NCI-H2171 (cell line): ENCODE measurements around the gene CAMTA1.

Experiments used
- DNase-seq: peaks from one replicate; lab custom pipeline; 2025; lab: John Stamatoyannopoulos, UW

The CAMTA1 gene

DNA sequence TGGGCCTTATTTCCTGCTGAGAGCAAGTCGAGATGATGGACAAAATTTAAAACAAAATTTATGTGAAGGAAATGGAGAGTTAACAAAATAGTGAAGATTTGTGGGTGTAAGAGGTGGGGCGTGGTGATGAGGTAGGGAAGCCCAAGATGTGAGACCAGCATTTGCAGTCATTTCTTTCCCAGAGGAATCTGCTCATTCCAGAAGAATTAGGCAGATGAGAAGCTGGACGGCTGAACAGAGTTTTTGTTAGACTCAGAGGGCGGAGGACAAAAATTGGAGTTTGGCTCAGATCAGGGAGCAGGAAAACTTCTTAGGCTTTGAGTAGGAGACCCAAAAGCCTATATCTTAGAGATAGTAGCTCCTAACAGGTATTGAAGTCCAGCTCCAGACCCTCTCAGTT lies 65.3 kb downstream of the CAMTA1 start:
- no peak for DNase-seq

DNA sequence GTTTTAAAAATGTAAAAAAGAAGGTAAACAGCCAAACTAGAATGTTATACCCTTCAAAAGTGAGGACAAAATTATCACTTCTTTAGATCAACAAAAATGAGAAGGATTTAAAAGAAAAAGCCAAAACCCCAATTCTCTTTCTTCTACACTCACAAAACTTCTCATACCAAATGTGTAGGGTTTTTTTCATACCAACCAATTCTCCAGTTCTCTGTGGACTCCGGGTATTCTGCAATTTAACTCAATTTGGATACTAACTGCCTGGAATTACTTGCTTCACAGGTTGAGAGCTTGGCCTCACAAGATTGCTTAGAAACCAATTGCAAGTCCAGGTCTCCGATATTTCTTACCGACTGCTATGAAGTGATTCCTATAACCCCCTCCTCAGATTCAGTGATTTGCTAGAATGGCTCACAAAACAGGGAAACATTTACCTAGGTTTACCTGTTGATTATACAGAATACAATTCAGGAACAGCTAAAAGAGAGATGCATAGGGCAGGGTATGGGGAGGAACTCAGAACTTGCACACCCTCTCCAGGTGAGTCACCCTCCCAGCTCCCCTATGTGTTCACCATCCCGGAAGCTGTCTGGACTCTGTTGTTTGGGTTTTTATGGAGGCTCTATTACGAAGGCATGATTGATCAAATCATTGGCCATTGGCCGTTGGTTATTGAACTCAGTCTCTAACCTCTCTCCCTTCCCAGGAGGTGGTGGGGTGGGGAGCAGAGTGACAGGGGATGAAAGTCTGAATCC lies 67.1 kb downstream of the CAMTA1 start:
- no peak for DNase-seq

- no peak for DNase-seq
Observed at GRCh38 chr1:6854166-6854565, 68.9 kb downstream of the CAMTA1 start.

GRCh38 chr1:6857831-6858230 lies 72.6 kb downstream of the CAMTA1 start:
- DNase-seq = no peak

- DNase-seq = no peak
Observed at GRCh38 chr1:6858596-6858995, 73.3 kb downstream of the CAMTA1 start.

DNA sequence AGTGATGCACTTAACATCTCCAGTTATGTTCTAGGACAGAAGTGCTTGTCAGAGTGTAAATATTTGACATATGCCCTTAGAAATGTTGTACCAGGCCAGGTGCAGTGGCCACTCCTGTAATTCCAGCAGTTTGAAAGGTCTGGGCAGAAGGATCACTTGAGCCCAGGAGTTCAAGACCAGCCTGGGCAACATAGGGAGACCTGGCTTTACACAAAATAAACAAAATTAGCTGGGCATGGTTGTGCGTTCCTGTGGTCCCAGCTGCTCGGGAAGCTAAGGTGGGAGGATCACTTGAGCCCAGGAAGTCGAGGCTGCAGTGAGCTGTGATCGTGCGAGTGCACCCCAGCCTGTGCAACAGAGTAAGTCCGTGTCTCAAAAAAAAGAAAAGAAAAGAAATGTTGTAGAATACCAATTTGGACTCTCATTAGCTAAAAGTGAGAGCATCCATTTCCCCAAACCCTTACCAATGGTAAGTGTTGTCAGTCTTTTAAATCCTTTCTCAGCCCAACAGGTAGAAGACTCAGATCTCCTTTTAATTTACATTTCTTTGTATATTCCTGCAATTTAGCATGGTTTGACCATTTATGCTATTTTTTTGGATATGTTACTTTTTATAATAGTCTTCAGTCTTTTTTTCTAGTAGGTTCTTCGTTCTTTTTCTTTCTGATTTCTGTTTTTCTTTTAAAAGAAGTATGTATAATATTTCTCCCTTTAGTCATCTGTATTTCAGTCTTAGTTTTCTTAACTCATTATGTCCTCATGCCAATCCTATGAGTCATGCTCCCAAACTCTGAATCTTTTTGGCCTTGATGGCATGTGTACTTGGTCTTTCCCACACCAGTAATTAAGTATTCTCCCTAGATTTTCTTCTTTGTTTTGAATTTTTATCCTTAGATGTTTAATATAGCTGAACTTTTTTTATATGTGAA lies 74.4 kb downstream of the CAMTA1 start:
- DNase-seq = no peak

DNA sequence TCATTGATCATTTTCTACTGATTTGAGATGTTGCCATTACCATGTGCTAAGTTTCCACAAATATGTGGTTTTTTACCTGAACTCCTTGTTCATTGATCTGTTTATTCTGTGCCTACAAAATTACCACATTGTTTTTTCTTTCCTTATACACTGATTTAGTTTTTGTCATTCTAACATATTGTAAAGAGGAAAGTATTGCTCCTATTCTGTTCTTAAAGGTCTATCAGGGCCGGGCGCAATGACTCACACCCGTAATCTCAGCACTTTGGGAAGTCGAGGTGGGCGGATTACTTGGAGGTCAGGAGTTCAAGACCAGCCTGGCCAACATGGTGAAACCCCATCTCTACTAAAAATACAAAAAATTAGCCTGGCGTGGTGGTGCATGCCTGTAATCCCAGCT lies 75.1 kb downstream of the CAMTA1 start:
- no peak for DNase-seq

DNA sequence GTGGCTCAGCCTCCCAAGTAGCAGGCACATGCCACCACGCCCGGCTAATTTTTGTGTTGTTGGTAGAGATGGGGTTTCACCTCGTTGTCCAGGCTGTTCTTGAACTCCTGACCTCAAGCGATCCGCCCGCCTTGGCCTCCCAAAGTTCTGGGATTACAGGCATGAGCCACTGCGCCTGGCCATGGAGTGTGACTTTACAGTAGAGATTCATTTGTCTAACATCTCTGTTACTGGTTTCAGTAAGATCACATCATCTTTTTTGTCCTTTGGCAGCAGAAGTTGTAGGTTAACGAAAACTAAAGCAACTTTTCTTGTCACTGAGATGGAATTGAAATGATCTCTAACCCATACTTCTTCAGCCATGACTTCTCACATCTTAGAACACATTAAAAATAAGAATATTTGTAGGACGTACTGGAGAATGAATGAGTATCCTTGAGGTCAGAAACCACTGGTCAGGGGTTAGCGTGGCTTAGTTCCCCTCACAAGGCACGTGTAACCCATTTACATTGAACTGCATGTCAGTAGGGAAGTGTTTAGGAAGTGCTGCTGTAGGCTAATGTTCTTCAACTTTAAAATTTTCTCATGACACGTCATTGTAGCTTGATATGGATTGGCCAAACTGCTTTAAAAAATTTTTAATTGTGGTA lies 75.9 kb downstream of the CAMTA1 start:
- no peak for DNase-seq

GRCh38 chr1:6862906-6863305 lies 77.7 kb downstream of the CAMTA1 start:
- DNase-seq = no peak

GRCh38 chr1:6864166-6864565 lies 78.9 kb downstream of the CAMTA1 start:
- no peak for DNase-seq

DNA sequence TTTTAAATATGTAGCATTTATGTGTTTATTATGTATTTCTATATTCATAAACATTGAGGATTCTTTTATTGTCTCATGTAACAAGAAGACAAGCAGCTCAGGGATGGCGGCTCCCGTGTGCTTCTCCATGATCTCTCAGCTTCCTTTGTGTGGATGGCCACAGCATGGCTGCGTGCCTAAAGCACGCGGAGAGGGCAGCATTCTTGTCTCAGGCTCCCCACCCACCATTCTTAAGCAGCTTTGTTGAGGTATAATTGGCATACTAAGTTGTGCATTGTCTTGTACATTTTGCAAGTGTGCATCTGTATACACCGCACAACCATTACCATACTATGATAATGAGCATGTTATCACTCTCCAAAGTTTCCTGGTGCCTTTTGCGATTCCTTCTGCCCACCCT lies 81.6 kb downstream of the CAMTA1 start:
- no peak for DNase-seq

DNA sequence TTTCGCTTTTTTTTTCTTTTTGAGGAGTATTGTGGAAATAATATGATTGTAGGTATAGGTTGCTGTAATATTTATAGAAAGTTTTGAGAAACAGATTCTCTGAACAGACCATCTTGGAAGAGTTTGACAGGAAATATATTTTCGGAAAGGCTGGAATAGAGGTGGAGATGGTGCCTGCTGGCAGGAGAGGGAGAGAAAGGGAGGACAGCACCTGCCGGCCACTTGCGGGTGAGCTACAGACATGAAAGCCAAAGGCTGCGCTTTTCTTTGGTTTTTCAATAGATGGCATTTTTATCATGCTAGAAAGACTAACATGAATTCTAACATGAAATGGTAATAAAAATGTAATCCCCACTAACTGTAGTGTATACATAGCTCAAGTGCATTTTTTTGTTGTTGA lies 82.1 kb downstream of the CAMTA1 start:
- no peak for DNase-seq

GRCh38 chr1:6867729-6868659 lies 82.7 kb downstream of the CAMTA1 start:
- no peak for DNase-seq

DNA sequence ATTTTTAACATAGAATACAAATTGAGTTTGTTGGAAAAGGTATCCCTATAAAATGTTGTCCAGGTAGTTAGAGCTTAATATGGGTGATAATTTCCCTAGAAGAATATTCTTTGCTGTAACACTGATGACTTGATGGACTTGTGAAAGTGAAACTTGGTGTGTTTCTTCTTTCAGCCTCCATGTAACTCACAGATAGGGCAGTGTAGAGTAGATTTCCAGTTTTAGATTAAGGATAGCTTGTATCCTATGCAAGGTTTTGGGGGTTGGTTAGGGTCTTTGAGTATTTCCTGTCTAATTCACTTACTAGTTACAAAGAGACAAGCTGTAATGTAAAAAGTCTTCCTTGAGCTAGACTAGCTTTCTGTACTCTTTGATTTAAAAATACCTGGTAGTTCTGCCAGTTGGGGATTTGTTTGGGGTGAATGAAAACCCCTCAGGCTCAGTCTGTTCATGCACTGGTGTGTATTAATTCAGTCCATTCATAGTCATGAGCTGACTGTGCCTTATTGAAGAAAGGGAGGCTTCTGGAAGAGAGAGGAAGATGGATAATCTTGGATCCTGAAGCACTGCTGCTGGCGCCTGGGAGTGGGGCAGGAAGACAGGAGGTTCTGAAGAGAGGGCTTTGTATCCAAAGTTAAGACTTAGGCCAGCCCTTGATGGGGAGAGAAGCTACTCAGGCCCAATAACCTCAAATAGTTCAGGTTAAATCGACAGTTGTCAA lies 83.6 kb downstream of the CAMTA1 start:
- no peak for DNase-seq

GRCh38 chr1:6869545-6869944 lies 84.3 kb downstream of the CAMTA1 start:
- no peak for DNase-seq

- no peak for DNase-seq
Observed at GRCh38 chr1:6870086-6870485, 84.8 kb downstream of the CAMTA1 start.

GRCh38 chr1:6870571-6870970 lies 85.3 kb downstream of the CAMTA1 start:
- no peak for DNase-seq

- no peak for DNase-seq
Observed at GRCh38 chr1:6871300-6871972, 86.2 kb downstream of the CAMTA1 start.

DNA sequence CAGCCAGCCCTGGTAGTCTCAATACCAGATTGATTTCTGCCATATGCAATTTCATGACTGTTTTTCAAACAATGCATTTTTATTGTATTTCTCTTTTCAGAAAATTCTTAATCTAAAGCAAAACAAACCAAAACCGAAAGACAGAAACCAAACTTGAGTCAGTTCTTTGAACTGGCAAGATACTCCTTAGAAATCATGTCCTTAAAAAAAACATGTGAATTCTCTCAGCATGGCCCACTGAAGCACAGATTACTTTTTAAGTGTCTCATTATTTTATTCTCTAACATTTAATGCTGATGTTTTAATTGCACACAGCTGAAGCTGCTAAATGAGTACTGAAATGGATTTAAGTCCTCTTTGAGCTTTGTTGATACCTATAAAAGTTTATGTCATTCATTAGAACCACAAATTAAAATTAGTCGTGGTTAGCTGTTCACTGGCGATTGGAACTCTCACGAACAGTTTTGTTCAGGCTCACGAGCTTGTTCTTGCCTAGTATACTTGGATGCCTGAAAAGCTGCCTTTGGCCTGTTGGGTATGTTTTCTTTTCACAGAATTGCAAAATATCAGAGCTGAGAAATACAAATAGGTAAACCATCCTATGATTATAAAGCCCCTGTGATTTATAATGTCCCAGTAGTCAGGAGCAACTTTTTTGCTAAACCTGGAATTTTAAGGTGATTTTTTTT lies 87.5 kb downstream of the CAMTA1 start:
- no peak for DNase-seq
